Neuronal stem cell (in vitro differentiated cells): ENCODE results near the gene ELMO1.

Experiments used
- DNase-seq: peaks from one replicate; pipeline ENCODE4 v3.0.0-alpha.2; 2013; ENCODE audit warnings: low spot score
- H2AFZ ChIP-seq: one replicate; pipeline ENCODE4 v1.6.1; 2013; ENCODE audit warnings: mild to moderate bottlenecking, low read length, inconsistent platforms
- H2AK5ac ChIP-seq: 2 replicates; pipeline ENCODE4 v1.6.1; 2013; ENCODE audit warnings: low read depth, mild to moderate bottlenecking, inconsistent platforms, low read length, moderate library complexity, mixed read lengths
- H2BK120ac ChIP-seq: 2 replicates; pipeline ENCODE4 v1.6.1; 2013; ENCODE audit warnings: low read depth, mild to moderate bottlenecking, inconsistent platforms, low read length, moderate library complexity, mixed read lengths
- H2BK12ac ChIP-seq: one replicate; pipeline ENCODE4 v1.6.1; 2013; ENCODE audit warnings: low read length, inconsistent platforms
- H2BK15ac ChIP-seq: 2 replicates; pipeline ENCODE4 v1.6.1; 2013; ENCODE audit warnings: mild to moderate bottlenecking, low read length, inconsistent platforms, mixed read lengths
- H2BK5ac ChIP-seq: one replicate; pipeline ENCODE4 v1.6.1; 2013; ENCODE audit warnings: inconsistent platforms, mild to moderate bottlenecking, low read length, moderate library complexity
- H3K14ac ChIP-seq: one replicate; pipeline ENCODE4 v1.6.1; 2013; ENCODE audit warnings: low read length, inconsistent platforms
- H3K18ac ChIP-seq: 2 replicates; pipeline ENCODE4 v1.6.1; 2013; ENCODE audit warnings: low read length, inconsistent platforms
- H3K23ac ChIP-seq: 2 replicates; pipeline ENCODE4 v1.6.1; 2013; ENCODE audit warnings: low read depth, mild to moderate bottlenecking, mixed read lengths, low read length, inconsistent platforms; ENCODE audit not compliant: poor library complexity
- H3K27ac ChIP-seq: replicated peaks from 3 replicates; pipeline ENCODE4 v1.5.1; 2013; ENCODE audit warnings: low read length, inconsistent platforms
- H3K27me3 ChIP-seq, 3 experiments: 2 replicates each; pipeline ENCODE4 v1.6.1; 2013; ENCODE audit warnings: low read length in 3 of 3, mild to moderate bottlenecking in 2 of 3, inconsistent platforms in 1 of 3, low read depth in 1 of 3, mixed read lengths in 1 of 3, moderate library complexity in 1 of 3; ENCODE audit not compliant: control insufficient read depth in 3 of 3, insufficient read depth in 3 of 3
- H3K36me3 ChIP-seq, 2 donors: replicated peaks in 1 of 2; 2 replicates each; pipeline ENCODE4 v1.6.1; 2013; ENCODE audit warnings: low read length in 2 of 2; ENCODE audit not compliant: control insufficient read depth in 2 of 2, insufficient read depth in 2 of 2
- H3K4ac ChIP-seq: 2 replicates; pipeline ENCODE4 v1.6.1; 2013; ENCODE audit warnings: inconsistent platforms, mild to moderate bottlenecking, low read length, moderate library complexity
- H3K4me1 ChIP-seq, 2 donors: 1 replicate in 1 of 2; 2 replicates in 1 of 2; pipeline ENCODE4 v1.6.1; 2013; ENCODE audit warnings: low read length in 2 of 2, low read depth in 1 of 2; ENCODE audit not compliant: control insufficient read depth in 2 of 2, insufficient read depth in 1 of 2
- H3K4me2 ChIP-seq: one replicate; pipeline ENCODE4 v1.6.1; 2013; ENCODE audit warnings: mild to moderate bottlenecking, low read length, inconsistent platforms; ENCODE audit not compliant: insufficient read depth, poor library complexity, severe bottlenecking
- H3K4me3 ChIP-seq, 2 donors: 2 replicates each; pipeline ENCODE4 v1.5.1; 2013; ENCODE audit warnings: low read length in 2 of 2, mild to moderate bottlenecking in 2 of 2, inconsistent platforms in 1 of 2, moderate library complexity in 1 of 2
- H3K79me1 ChIP-seq: one replicate; pipeline ENCODE4 v1.6.1; 2013; ENCODE audit warnings: low read depth, mild to moderate bottlenecking, inconsistent platforms, low read length, moderate library complexity
- H3K9ac ChIP-seq: one replicate; pipeline ENCODE4 v1.6.1; 2013; ENCODE audit warnings: mild to moderate bottlenecking, low read depth, low read length, inconsistent platforms; ENCODE audit not compliant: poor library complexity
- H3K9me3 ChIP-seq, 2 donors: replicated peaks in 1 of 2; 2 replicates each; pipeline versions ENCODE3 to v1.6.1; 2013; ENCODE audit warnings: low read length in 2 of 2, mild to moderate bottlenecking in 2 of 2, inconsistent platforms in 1 of 2, low read depth in 1 of 2, mixed read lengths in 1 of 2, moderate library complexity in 1 of 2; ENCODE audit not compliant: control insufficient read depth in 2 of 2, insufficient read depth in 1 of 2
- H4K8ac ChIP-seq: one replicate; pipeline ENCODE4 v1.6.1; 2013; ENCODE audit warnings: low read depth, mild to moderate bottlenecking, inconsistent platforms, low read length, moderate library complexity
- H4K91ac ChIP-seq: one replicate; pipeline ENCODE4 v1.6.1; 2013; ENCODE audit warnings: low read length, low read depth, mild to moderate bottlenecking, inconsistent platforms; ENCODE audit not compliant: poor library complexity
- WGBS, 2 donors: extraction: QIAGEN DNeasy Blood & Tissue Kit; methylation state at CpG; one replicate each; pipeline ENCODE4 v1.1.7; 2013; ENCODE audit warnings: missing lambda C conversion rate in 2 of 2, mixed read lengths in 1 of 2; ENCODE audit not compliant: insufficient read length in 2 of 2, insufficient replicate concordance in 1 of 2; ENCODE audit errors: extremely low coverage in 2 of 2; 5-methylcytosine and 5-hydroxymethylcytosine counted together

Gene ELMO1

GRCh38 chr7:37112876-37113275 is 335.8 kb downstream of the ELMO1 start:
- no peak overlapping the region for H2AK5ac ChIP-seq
- DNase-seq: no peak
- H3K4me2 ChIP-seq: no peak overlapping the region
- H3K14ac ChIP-seq: no peak overlapping the region
- H4K8ac ChIP-seq: no peak overlapping the region
- no peak overlapping the region for H2BK12ac ChIP-seq
- no peak overlapping the region for H3K9ac ChIP-seq
- no peaks in the 10 kb centered on the region for H3K27me3 ChIP-seq
- H2BK15ac ChIP-seq: no peak overlapping the region
- no peaks in the 10 kb centered on the region for H3K79me1 ChIP-seq
- no peak overlapping the region for H2BK120ac ChIP-seq
- WGBS, 2 donors: no CpG with 5 or more reads among the region's 3 CpGs
- no peak overlapping the region for H4K91ac ChIP-seq
- no peak overlapping the region for H2AFZ ChIP-seq
- no peak overlapping the region for H3K4me3 ChIP-seq
- H3K9me3 ChIP-seq: peaks cover 0 to 9% of the 10 kb centered on the region in 2 donors
- H3K4ac ChIP-seq: no peak overlapping the region
- peaks cover 16 to 23% of the 10 kb centered on the region in 2 donors for H3K4me1 ChIP-seq
- H3K23ac ChIP-seq: no peak overlapping the region
- no peaks in the 10 kb centered on the region for H3K36me3 ChIP-seq
- no peak overlapping the region for H3K18ac ChIP-seq
- H2BK5ac ChIP-seq: no peak overlapping the region
- H3K27ac ChIP-seq: no peak overlapping the region

- WGBS, 2 donors: no CpG with 5 or more reads among the region's 2 CpGs
These were observed 336.4 kb downstream of the ELMO1 start for GRCh38 chr7:37112218-37112617.

GRCh38 chr7:37111459-37111858 is 337.2 kb downstream of the ELMO1 start:
- H3K4me2 ChIP-seq: no peak overlapping the region
- WGBS, 2 donors: no CpG with 5 or more reads among the region's 1 CpG

More at GRCh38 chr7:37112218-37112617, 336.4 kb downstream of the ELMO1 start:
- Histone ChIP-seq H3K27ac (no peak overlapping the region), H2BK120ac (no peak overlapping the region), H3K27me3 (no peaks in the 10 kb centered on the region), H2BK12ac (no peak overlapping the region), H2AFZ (no peak overlapping the region), H2AK5ac (no peak overlapping the region), H3K9me3 (peaks cover 0 to 9% of the 10 kb centered on the region in 2 donors), H3K14ac (no peak overlapping the region), H2BK5ac (no peak overlapping the region), H4K91ac (no peak overlapping the region), H3K36me3 (no peaks in the 10 kb centered on the region), H3K4me1 (peaks cover 16 to 24% of the 10 kb centered on the region in 2 donors), H3K9ac (no peak overlapping the region), H3K23ac (no peak overlapping the region), H3K4me3 (no peak overlapping the region), H3K18ac (no peak overlapping the region), H3K79me1 (no peaks in the 10 kb centered on the region), H3K4ac (no peak overlapping the region), H3K4me2 (no peak overlapping the region), H4K8ac (no peak overlapping the region), H2BK15ac (no peak overlapping the region)
- no peak for DNase-seq

GRCh38 chr7:37110660-37111424 is 337.8 kb downstream of the ELMO1 start:
- no peak overlapping the region for H3K18ac ChIP-seq
- H3K4me1 ChIP-seq: peaks cover 11 to 20% of the 10 kb centered on the region in 2 donors
- H4K8ac ChIP-seq: no peak overlapping the region
- H3K4me3 ChIP-seq: no peak overlapping the region
- no peak overlapping the region for H3K27ac ChIP-seq
- no peak overlapping the region for H2BK5ac ChIP-seq
- H2BK15ac ChIP-seq: no peak overlapping the region
- no peak overlapping the region for H3K9ac ChIP-seq
- H3K79me1 ChIP-seq: no peaks in the 10 kb centered on the region
- no peak overlapping the region for H3K4ac ChIP-seq
- H3K27me3 ChIP-seq: no peaks in the 10 kb centered on the region
- peaks cover 0 to 9% of the 10 kb centered on the region in 2 donors for H3K9me3 ChIP-seq
- no peak overlapping the region for H3K14ac ChIP-seq
- H2AK5ac ChIP-seq: no peak overlapping the region
- H3K4me2 ChIP-seq: no peak overlapping the region
- H4K91ac ChIP-seq: no peak overlapping the region
- no peaks in the 10 kb centered on the region for H3K36me3 ChIP-seq
- no peak overlapping the region for H2BK120ac ChIP-seq
- WGBS, 2 donors: no CpG with 5 or more reads among the region's 5 CpGs
- no peak overlapping the region for H3K23ac ChIP-seq
- no peak for DNase-seq
- H2AFZ ChIP-seq: no peak overlapping the region
- H2BK12ac ChIP-seq: no peak overlapping the region

More at GRCh38 chr7:37111459-37111858, 337.2 kb downstream of the ELMO1 start:
- no peak overlapping the region for H4K91ac ChIP-seq
- H3K36me3 ChIP-seq: no peaks in the 10 kb centered on the region
- no peak overlapping the region for H3K18ac ChIP-seq
- no peak overlapping the region for H2BK12ac ChIP-seq
- no peak overlapping the region for H3K23ac ChIP-seq
- no peak overlapping the region for H3K9ac ChIP-seq
- H4K8ac ChIP-seq: no peak overlapping the region
- peaks cover 0 to 9% of the 10 kb centered on the region in 2 donors for H3K9me3 ChIP-seq
- no peak overlapping the region for H3K4ac ChIP-seq
- no peak overlapping the region for H2AK5ac ChIP-seq
- H2BK5ac ChIP-seq: no peak overlapping the region
- H3K4me3 ChIP-seq: no peak overlapping the region
- H3K27me3 ChIP-seq: no peaks in the 10 kb centered on the region
- no peak overlapping the region for H2AFZ ChIP-seq
- DNase-seq: no peak
- no peak overlapping the region for H2BK120ac ChIP-seq
- no peak overlapping the region for H2BK15ac ChIP-seq
- H3K4me1 ChIP-seq: peaks cover 11 to 20% of the 10 kb centered on the region in 2 donors
- no peak overlapping the region for H3K27ac ChIP-seq
- no peaks in the 10 kb centered on the region for H3K79me1 ChIP-seq
- H3K14ac ChIP-seq: no peak overlapping the region
